Stimulated activated CD8-positive, alpha-beta memory T cell treated with anti-CD3 and anti-CD28 coated beads, Interleukin-15, amount 100 ng/mL, for 48 hours (primary cell): ENCODE measurements around the gene EFHC1.

Experiments used
- DNase-seq, 2 donors: peaks; one replicate each; pipeline ENCODE4 v3.0.0-alpha.2; 2020; ENCODE audit warnings: low read depth in 2 of 2

EFHC1 gene

GRCh38 chr6:52554684-52555280 is 134.6 kb downstream of the EFHC1 start:
- no peak for DNase-seq

- DNase-seq = no peak
Measured at GRCh38 chr6:52555518-52556233, 135.5 kb downstream of the EFHC1 start.

- no peak for DNase-seq
Measured at GRCh38 chr6:52557389-52558265, 137.5 kb downstream of the EFHC1 start.

DNA sequence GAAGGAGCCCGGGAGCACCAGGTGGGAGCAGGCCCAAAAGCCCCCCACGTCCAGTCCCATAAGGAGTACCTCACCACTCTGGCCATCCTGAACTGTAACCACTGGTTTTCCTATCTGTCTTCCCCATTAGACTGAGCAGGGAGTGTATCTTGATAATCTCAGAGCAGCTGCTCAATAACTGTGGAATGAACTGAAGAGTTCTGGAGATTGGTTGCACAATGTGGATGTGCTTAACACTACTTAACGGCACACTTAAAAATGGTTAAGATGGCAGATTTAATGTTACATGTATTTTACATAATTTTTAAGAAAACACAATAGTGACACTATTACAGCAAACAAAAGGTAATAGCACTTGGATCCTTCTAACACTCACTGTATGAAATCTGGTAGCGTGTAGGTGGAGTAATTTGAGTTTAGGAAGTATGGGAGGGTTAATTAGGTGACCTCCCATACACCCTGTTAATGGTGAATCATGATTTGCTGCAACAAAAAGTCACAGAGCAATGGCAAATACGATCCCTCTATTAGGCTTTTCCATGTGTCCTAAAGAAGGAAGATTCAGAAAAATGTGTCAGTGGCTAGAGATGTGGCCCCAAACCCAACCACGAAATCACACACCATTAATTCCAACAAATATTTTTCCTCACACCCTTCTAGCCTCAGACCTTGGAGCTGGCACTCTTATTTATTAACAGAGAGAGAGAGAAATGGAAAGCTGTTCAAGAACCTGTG is 138.3 kb downstream of the EFHC1 start:
- no peak for DNase-seq

GRCh38 chr6:52560462-52560861 is 140.3 kb downstream of the EFHC1 start:
- DNase-seq = no peak

DNA sequence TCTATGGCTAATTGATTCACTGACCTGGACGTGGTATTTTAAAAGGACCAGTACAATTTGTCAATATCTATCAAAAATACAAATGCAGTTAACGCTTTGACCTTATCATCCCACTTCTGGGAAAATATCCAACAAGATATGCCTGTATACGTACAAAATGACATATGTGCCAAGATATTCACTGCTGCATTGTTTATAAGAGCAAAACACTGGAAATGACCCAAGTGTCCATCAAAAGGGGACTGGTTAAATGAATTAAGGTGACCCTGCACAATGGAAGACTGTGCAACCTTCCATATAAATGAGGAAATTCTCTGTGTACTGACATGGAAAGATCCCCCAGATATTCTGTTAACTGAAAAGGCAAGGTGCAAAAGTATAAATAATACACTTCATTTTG is 142.8 kb downstream of the EFHC1 start:
- no peak for DNase-seq

- DNase-seq = no peak
Measured at GRCh38 chr6:52564856-52565255, 144.7 kb downstream of the EFHC1 start.

GRCh38 chr6:52566201-52566600 is 146.1 kb downstream of the EFHC1 start:
- no peak for DNase-seq

- no peak for DNase-seq
Measured at GRCh38 chr6:52566853-52567279, 146.7 kb downstream of the EFHC1 start.

GRCh38 chr6:52568320-52568719 is 148.2 kb downstream of the EFHC1 start:
- DNase-seq = no peak

DNA sequence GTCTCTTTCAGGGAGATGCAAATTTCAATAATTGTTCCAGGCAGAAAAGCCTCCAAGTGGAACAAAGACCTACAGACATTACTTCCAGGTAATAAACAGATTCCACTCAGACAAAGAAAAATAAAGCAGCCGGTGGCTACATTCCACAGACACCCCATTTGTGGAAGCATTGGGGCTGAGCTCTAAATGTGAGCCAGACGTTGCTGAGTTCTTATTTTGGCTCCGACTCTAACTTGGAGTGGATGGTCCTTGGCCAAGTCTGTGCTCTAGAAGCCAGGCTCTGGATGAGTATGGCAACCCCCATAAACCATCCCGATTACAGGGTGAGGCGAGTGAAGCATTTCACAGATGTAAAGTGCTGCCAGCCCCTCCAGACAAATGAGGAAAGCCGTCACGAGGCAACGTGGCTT is 150.2 kb downstream of the EFHC1 start:
- DNase-seq = no peak

DNA sequence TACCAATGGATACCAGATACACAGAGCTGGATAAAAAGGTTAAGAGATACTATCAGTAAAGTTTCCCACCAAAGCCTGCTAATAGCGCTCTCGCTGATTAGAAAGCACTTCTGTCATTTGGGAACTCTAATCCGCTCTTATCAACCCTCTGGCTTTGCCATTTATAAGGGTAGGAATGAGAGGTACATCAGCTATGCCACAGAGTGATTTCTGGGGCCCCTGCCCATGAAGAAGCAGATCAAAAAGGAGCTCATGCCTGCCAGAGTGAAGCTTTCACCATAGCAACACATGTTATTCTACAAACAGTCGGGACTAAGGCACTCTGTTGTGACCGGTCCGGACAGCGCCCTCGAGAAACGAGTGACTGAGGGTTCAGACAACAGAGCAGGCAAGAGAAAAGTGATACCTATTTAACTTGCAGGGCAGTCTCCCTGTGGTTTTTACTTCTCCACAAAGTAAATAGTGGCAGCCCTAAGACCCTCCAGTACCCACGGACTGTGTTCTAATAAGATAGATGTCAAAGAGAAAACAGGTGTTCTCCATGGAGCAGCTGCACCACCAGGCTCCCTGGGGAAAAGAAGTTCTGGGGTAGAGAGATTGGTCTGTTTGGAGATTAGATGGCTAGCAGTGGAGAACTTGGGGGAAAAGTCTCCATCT is 151.1 kb downstream of the EFHC1 start:
- no peak for DNase-seq

- DNase-seq = no peak
Measured at GRCh38 chr6:52572536-52572935, 152.4 kb downstream of the EFHC1 start.

DNA sequence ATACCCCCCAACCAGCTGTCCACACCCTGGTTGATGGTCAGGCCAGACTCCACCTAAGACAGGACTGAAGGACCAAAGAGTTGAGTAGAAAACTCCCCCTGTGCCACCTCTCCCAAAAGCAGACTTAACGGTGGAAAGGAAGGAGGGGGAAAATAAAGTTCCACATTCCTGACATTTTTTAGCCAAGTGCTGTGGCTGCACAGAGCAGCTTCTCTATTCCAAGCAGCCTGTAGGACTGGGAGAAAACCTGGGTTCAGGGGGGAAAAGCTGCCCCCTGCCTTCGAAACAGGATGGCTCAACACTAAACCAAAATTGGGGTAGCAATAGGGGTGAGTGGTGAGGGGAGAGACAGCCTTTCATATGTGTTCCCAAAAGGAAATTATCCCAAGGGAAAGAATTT is 153.2 kb downstream of the EFHC1 start:
- no peak for DNase-seq
